Astrocyte (in vitro differentiated cells and primary cell): ENCODE measurements around the gene SCYGR8. TPM values are rescaled to one million over a fixed set of nuclear protein-coding genes. Genes with fewer than 3 reads are reported as not detected.
A peak's percentile ranks its signal among the peaks of the same experiment; 100 is the strongest.

Experiments
- DNase-seq: peaks from one replicate; pipeline ENCODE4 v3.0.0-alpha.2; 2010; ENCODE audit warnings: low read depth
- FAIRE-seq: peaks from 2 replicates; lab custom pipeline; 2011; peaks lifted over from hg19 to GRCh38; lab: Jason Lieb, UNC
- H2AFZ ChIP-seq: 2 replicates; pipeline ENCODE4 v1.6.0; 2012; ENCODE audit warnings: low read depth, low read length, inconsistent platforms
- H3K27ac ChIP-seq: 2 replicates; pipeline ENCODE4 v1.5.1; 2011; ENCODE audit warnings: low read depth, low read length, inconsistent platforms
- H3K27me3 ChIP-seq: 2 replicates; pipeline ENCODE4 v1.6.0; 2011; ENCODE audit warnings: low read length, inconsistent platforms; ENCODE audit not compliant: insufficient read depth
- H3K36me3 ChIP-seq: 2 replicates; pipeline ENCODE4 v1.5.1; 2011; ENCODE audit warnings: low read length, inconsistent platforms; ENCODE audit not compliant: insufficient read depth
- H3K4me1 ChIP-seq: 2 replicates; pipeline ENCODE4 v1.5.1; 2011; ENCODE audit warnings: low read length, inconsistent platforms; ENCODE audit not compliant: insufficient read depth
- H3K4me2 ChIP-seq: 2 replicates; pipeline ENCODE4 v1.6.0; 2012; ENCODE audit warnings: low read length, inconsistent platforms
- H3K4me3 ChIP-seq: 2 replicates; pipeline ENCODE4 v1.5.1; 2011; ENCODE audit warnings: low read depth, mild to moderate bottlenecking, low read length, inconsistent platforms; ENCODE audit not compliant: insufficient read depth
- H3K79me2 ChIP-seq: 2 replicates; pipeline ENCODE4 v1.6.0; 2012; ENCODE audit warnings: mild to moderate bottlenecking, low read length, inconsistent platforms; ENCODE audit not compliant: insufficient read depth
- H3K9ac ChIP-seq: 2 replicates; pipeline ENCODE4 v1.6.0; 2012; ENCODE audit warnings: mild to moderate bottlenecking, low read length, inconsistent platforms
- H3K9me3 ChIP-seq: 2 replicates; pipeline ENCODE4 v1.5.1; 2012; ENCODE audit warnings: low read depth, mild to moderate bottlenecking, low read length, inconsistent platforms; ENCODE audit not compliant: insufficient read depth
- H4K20me1 ChIP-seq: 2 replicates; pipeline ENCODE4 v1.6.0; 2012; ENCODE audit warnings: low read length, inconsistent platforms; ENCODE audit not compliant: insufficient read depth
- H3K27ac Mint-ChIP-seq: one replicate; pipeline ENCODE4 v1.8.0; 2021; ENCODE audit warnings: mild to moderate bottlenecking, mixed read lengths; ENCODE audit not compliant: unreplicated experiment
- H3K27me3 Mint-ChIP-seq: one replicate; pipeline ENCODE4 v1.8.0; 2021; ENCODE audit warnings: low read depth, mixed read lengths; ENCODE audit not compliant: unreplicated experiment
- H3K36me3 Mint-ChIP-seq: one replicate; pipeline ENCODE4 v1.8.0; 2021; ENCODE audit warnings: low read depth, mixed read lengths; ENCODE audit not compliant: unreplicated experiment
- H3K4me1 Mint-ChIP-seq: one replicate; pipeline ENCODE4 v1.8.0; 2021; ENCODE audit warnings: low read depth, mixed read lengths; ENCODE audit not compliant: unreplicated experiment
- H3K4me3 Mint-ChIP-seq: one replicate; pipeline ENCODE4 v1.8.0; 2021; ENCODE audit warnings: mild to moderate bottlenecking, moderate library complexity, mixed read lengths; ENCODE audit not compliant: unreplicated experiment
- H3K9me3 Mint-ChIP-seq: one replicate; pipeline ENCODE4 v1.8.0; 2021; ENCODE audit warnings: mild to moderate bottlenecking, mixed read lengths; ENCODE audit not compliant: unreplicated experiment
- EZH2 ChIP-seq: IDR thresholded peaks from 2 replicates; pipeline ENCODE4 v1.6.1; 2012; ENCODE audit warnings: mild to moderate bottlenecking, low read length, inconsistent platforms; ENCODE audit not compliant: insufficient read depth
- total RNA-seq: library from RNA; stranded (reverse); gene quantifications from 2 replicates; pipeline ENCODE4 v1.2.1, GENCODE V29; 2021
- TF ChIP-seq, protein P1 (sequence below): IDR thresholded peaks from 2 replicates; pipeline ENCODE4 v1.5.1; 2011; ENCODE audit warnings: low read depth, mild to moderate bottlenecking, inconsistent platforms, low read length, moderate library complexity; ENCODE audit not compliant: insufficient read depth

The SCYGR8 gene
- total RNA-seq, 1 donor from 2014 or later = not detected

DNA sequence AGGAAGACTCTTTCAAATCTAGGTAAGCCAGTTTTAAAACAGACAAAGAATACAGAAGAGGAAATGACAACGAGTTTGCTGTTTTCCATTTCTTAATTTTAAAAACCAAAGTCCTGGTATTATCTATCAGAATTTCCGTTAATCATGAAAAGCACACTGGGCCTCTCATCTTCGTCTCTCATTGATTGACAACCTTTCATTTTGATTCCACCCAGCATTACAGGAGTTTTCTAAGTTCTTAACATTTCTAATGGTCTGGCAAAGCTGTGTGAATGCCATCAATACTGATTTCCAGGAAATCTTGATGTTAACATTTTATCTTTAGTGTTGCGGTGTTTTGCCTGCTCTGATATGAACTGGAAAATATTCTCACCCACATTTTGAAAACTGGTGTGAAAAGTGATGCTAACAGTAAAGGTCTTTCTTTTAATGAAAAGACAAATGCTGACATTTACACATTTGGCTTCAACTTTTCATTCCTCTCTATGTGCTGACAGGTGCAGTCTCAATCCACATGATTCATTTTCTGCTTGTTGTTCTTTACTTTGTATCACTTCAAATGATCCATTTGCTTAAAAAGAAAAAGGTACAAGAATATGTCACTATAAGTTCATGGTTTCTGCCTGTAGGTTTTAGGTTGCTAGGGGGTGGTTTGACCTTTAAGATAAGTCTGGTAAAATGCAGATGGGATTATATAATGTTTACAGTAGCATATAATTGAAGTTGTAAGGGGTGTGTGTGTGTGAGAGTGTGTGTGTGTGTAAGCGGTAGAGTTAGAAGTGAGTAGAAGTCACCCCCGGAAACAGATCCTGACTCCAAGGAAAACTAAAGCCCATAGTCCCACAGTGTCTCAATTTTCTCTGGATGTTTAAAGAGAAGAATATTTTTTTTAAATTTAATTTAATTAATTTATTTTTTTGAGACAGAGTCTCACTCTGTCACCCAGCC, 29.5 kb downstream of the SCYGR8 start:
- Histone ChIP-seq H3K36me3 (no peaks in the 10 kb centered on the region), H4K20me1 (no peaks in the 10 kb centered on the region), H3K79me2 (no peaks in the 10 kb centered on the region), H3K4me2 (no peak overlapping the region), H3K4me3 (no peak overlapping the region), H3K27ac (no peak overlapping the region), H3K9ac (no peak overlapping the region), H2AFZ (no peak overlapping the region), H3K4me1 (no peaks in the 10 kb centered on the region), H3K9me3 (no peaks in the 10 kb centered on the region), H3K27me3 (no peaks in the 10 kb centered on the region)
- DNase-seq (no peak), FAIRE-seq (no peak)
- H3K9me3 Mint-ChIP-seq = no peaks in the 10 kb centered on the region
- no peaks in the 10 kb centered on the region for H3K4me1 Mint-ChIP-seq
- H3K27me3 Mint-ChIP-seq = peaks cover 5% of the 10 kb centered on the region
- no peak overlapping the region for H3K4me3 Mint-ChIP-seq
- no peaks in the 10 kb centered on the region for H3K36me3 Mint-ChIP-seq
- TF ChIP-seq EZH2 = no peak
- TF ChIP-seq, protein P1, sequence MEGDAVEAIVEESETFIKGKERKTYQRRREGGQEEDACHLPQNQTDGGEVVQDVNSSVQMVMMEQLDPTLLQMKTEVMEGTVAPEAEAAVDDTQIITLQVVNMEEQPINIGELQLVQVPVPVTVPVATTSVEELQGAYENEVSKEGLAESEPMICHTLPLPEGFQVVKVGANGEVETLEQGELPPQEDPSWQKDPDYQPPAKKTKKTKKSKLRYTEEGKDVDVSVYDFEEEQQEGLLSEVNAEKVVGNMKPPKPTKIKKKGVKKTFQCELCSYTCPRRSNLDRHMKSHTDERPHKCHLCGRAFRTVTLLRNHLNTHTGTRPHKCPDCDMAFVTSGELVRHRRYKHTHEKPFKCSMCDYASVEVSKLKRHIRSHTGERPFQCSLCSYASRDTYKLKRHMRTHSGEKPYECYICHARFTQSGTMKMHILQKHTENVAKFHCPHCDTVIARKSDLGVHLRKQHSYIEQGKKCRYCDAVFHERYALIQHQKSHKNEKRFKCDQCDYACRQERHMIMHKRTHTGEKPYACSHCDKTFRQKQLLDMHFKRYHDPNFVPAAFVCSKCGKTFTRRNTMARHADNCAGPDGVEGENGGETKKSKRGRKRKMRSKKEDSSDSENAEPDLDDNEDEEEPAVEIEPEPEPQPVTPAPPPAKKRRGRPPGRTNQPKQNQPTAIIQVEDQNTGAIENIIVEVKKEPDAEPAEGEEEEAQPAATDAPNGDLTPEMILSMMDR = no peak
- peak overlapping the region; percentile 2 for H3K27ac Mint-ChIP-seq

DNA sequence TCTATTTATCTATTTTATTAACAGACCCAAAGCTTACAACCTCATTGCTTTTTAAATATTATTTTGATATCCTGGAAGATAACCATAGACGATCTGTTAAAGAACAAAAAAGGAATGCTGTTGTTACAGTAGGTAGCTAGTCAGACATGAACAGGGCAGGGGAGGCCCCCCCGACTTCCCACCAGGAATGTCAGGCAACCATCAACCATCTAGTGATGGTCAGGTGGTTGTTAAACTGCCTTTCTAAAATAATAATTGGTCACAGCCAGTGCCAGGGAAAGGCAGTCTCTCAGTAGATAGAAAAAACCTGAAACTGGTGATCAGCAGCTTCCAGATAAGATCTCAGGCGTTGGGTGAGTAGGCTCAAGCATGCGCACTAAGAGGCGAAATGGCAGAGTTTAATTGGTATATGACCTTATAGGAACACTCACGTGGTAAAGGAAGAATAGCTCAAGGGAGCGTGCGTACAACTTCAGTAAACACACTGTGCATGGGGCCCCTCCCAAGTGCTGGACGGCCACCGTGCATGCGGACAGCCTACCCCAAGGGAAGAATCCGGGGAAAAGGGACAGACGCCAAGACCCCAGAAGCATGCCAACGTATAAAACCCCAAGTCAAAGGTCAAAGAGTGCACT, 35.4 kb downstream of the SCYGR8 start:
- no peak for DNase-seq
- Mint-ChIP-seq H3K36me3 (no peaks in the 10 kb centered on the region), H3K4me3 (no peak overlapping the region), H3K27ac (no peak overlapping the region), H3K27me3 (peaks cover 7% of the 10 kb centered on the region), H3K4me1 (no peaks in the 10 kb centered on the region), H3K9me3 (peaks cover 2% of the 10 kb centered on the region)
- FAIRE-seq = no peak
- Histone ChIP-seq H3K27me3 (no peaks in the 10 kb centered on the region), H3K79me2 (no peaks in the 10 kb centered on the region), H3K4me1 (no peaks in the 10 kb centered on the region), H2AFZ (no peak overlapping the region), H3K27ac (no peak overlapping the region), H3K4me3 (no peak overlapping the region), H3K36me3 (no peaks in the 10 kb centered on the region), H3K9ac (no peak overlapping the region), H4K20me1 (no peaks in the 10 kb centered on the region), H3K9me3 (no peaks in the 10 kb centered on the region), H3K4me2 (no peak overlapping the region)
- TF ChIP-seq, protein P1 = no peak
- no peak for TF ChIP-seq EZH2

DNA sequence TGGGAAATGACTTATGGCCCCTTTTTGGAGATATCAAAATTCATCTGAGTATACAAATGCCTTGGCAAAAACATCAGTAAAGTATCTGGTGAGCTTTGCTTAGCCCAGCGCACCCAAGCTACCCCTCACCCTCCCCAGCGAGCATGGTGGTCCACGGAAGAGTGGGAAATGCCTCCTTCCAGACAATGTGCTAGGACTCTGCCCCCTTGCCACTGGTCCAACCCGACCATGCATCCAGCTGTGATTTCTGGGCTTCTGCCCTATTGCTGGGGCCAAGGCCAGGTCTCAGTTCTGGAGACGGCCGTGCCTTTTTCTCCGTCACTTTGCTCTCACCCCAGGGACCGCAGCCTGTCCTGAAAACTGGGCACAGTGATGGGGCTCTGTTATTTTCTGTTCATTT, 36.1 kb downstream of the SCYGR8 start:
- Mint-ChIP-seq H3K4me1 (no peaks in the 10 kb centered on the region), H3K4me3 (no peak overlapping the region), H3K27ac (no peak overlapping the region), H3K27me3 (peaks cover 7% of the 10 kb centered on the region), H3K36me3 (no peaks in the 10 kb centered on the region), H3K9me3 (peaks cover 2% of the 10 kb centered on the region)
- no peak overlapping the region for H3K4me2 ChIP-seq
- no peak for DNase-seq
- no peak overlapping the region for H3K27ac ChIP-seq
- no peaks in the 10 kb centered on the region for H3K9me3 ChIP-seq
- no peak overlapping the region for H3K4me3 ChIP-seq
- H4K20me1 ChIP-seq = no peaks in the 10 kb centered on the region
- H3K36me3 ChIP-seq = no peaks in the 10 kb centered on the region
- TF ChIP-seq EZH2 = no peak
- TF ChIP-seq, protein P1 = no peak
- no peaks in the 10 kb centered on the region for H3K79me2 ChIP-seq
- no peaks in the 10 kb centered on the region for H3K27me3 ChIP-seq
- H3K4me1 ChIP-seq = no peaks in the 10 kb centered on the region
- H3K9ac ChIP-seq = no peak overlapping the region
- no peak for FAIRE-seq
- H2AFZ ChIP-seq = no peak overlapping the region
